GM21825 (cell line): ENCODE results near the gene MAGEA6.
"Not testable (repeated sequence)": the region's sequence is repeated elsewhere in the genome, so short reads cannot be mapped to it uniquely, and the experiment has no call there.

Experiments used
- ATAC-seq: cut with Tn5 transposase; IDR thresholded peaks from one replicate; pipeline ENCODE4 v1.9.1; 2021; ENCODE audit warnings: mild to moderate bottlenecking, moderate library complexity; ENCODE audit not compliant: unreplicated experiment

MAGEA6 gene

GRCh38 chrX:152734143-152734858, 35.2 kb downstream of the MAGEA6 start:
- ATAC-seq = not testable (repeated sequence)

DNA sequence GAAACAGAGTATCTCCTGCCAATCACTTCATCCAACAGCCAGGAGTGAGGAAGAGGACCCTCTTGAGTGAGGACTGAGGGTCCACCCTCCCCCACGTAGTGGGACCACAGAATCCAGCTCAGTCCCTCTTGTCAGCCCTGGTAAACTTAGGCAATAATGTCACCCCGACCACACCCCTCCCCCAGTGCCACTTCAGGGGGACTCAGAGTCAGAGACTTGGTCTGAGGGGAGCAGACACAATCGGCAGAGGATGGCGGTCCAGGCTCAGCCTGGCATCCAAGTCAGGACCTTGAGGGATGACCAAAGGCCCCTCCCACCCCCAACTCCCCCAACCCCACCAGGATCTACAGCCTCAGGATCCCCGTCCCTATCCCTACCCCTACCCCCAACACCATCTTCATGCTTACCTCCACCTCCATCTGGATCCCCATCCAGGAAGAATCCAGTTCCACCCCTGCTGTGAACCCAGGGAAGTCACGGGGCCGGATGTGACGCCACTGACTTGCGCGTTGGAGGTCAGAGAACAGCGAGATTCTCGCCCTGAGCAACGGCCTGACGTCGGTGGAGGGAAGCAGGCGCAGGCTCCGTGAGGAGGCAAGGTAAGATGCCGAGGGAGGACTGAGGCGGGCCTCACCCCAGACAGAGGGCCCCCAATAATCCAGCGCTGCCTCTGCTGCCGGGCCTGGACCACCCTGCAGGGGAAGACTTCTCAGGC, 36.1 kb downstream of the MAGEA6 start, which contains the start of the genes CSAG1 and MAGEA12:
TSS of gene CSAG1 (minus strand) at position 461 of the 715 bp plus-strand sequence. CDS start 1,261 bp downstream, outside the sequence.
TSS of gene MAGEA12 (plus strand) at position 497 of the 715 bp plus-strand sequence. CDS start 2,405 bp downstream, outside the sequence.
- ATAC-seq = no peak

- no peak for ATAC-seq
These were observed 44.1 kb downstream of the MAGEA6 start for GRCh38 chrX:152725409-152725808.
